Activated CD4-positive, alpha-beta T cell treated with anti-CD3 and anti-CD28 coated beads for 1 hour (primary cell): Measurements from ENCODE around the gene WIPF3.

Experiments
- DNase-seq: peaks from one replicate; pipeline ENCODE4 v3.0.0-alpha.2; 2020

WIPF3 gene

DNA sequence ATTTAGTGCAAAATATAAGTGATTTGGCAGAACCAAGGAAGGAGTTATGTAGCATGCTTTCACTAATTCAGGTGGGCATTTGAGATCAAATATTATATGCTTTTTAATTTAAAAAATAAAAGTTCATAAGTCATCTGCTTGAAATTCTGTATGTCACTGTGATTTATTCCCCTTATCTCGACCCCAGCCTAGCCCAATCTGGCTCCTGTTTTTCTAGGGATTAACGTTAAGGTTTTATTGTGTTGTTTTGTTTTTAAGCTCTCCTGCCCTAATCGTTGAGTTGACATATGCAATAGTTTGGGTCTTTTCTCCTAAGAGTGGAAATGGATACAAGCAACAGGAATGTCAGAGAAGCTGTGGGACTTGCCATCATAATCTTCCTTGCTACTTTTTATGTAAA is 42.6 kb downstream of the WIPF3 start:
- no peak for DNase-seq

DNA sequence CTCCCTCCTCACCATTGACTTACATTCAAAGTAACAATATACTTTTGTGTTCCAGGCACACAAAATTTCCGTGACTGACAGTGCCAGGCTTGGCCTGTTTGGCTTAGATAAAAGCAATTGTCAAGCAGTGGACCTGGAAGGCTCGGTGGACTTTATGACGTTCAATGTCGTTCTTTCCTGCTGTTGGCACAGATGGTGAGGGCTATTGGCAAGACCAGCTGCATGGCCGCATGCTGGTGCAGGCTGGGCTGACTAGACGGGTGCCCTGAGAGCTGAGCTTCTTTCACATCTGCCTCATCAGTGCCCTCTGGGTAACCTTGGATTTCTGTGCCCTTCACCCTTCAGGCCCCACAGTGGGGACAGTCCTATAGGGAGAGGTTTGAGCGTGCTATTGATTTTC is 45.2 kb downstream of the WIPF3 start:
- DNase-seq, result no peak

- no peak for DNase-seq
Observed at GRCh38 chr7:29852457-29852856, 46.1 kb downstream of the WIPF3 start.

GRCh38 chr7:29853072-29853471 is 46.8 kb downstream of the WIPF3 start:
- no peak for DNase-seq

- DNase-seq, result no peak
Observed at GRCh38 chr7:29853789-29854188, 47.5 kb downstream of the WIPF3 start.

- DNase-seq, result no peak
Observed at GRCh38 chr7:29854257-29854938, 48.1 kb downstream of the WIPF3 start.

DNA sequence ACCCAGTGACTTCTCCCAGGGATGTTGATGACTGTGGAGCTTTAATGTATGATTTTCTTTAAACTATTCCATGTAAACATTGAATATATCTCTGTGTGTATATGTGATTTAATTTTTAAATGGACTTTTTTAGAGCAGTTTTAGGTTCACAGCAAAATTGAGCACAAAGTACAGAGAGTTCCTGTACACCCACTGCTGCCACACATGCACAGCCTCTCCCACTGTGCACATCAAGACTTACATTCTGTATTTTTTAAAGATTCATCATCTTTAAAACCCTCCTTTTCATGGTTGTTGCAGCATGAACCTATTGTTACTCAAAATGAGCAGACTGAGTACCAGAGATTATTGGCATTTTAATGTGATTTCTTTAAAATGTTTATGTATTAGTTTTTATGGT is 51.3 kb downstream of the WIPF3 start:
- no peak for DNase-seq

DNA sequence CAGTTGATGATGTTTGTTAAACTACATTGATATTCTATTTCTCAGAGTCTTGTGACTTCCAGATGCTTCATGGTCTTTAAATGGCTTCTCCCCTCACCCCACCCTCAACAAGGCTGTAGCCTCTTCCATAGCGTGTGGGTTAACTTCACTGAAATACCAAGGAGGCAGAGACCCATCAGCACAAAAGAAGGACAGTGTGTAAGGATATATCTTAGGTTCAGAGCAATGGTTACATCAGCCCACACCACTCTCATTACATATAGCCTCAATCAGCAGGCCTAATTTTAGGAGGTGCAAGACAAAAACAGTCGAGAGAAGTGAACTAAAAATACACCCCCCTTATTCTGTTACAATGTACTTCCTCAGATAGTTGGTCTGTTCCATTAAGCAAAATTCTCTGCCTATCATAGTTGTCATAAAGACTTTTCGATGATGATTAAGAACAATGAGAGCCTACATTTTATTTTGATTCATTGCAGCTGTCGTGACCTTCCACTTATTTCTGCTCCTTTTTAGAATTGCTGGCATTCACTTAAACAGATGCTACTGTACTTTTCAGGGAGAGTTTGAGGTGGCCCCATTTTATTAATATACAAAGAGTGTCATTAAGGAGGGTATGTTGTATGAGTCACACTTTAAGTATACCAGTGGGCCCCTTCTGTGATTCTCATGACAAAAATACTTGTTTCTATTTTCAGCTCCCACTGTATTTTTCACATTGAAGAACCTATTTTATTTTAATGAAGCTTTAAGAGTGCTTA is 52.1 kb downstream of the WIPF3 start:
- no peak for DNase-seq

- DNase-seq, result no peak
Observed at GRCh38 chr7:29859104-29859503, 52.8 kb downstream of the WIPF3 start.

DNA sequence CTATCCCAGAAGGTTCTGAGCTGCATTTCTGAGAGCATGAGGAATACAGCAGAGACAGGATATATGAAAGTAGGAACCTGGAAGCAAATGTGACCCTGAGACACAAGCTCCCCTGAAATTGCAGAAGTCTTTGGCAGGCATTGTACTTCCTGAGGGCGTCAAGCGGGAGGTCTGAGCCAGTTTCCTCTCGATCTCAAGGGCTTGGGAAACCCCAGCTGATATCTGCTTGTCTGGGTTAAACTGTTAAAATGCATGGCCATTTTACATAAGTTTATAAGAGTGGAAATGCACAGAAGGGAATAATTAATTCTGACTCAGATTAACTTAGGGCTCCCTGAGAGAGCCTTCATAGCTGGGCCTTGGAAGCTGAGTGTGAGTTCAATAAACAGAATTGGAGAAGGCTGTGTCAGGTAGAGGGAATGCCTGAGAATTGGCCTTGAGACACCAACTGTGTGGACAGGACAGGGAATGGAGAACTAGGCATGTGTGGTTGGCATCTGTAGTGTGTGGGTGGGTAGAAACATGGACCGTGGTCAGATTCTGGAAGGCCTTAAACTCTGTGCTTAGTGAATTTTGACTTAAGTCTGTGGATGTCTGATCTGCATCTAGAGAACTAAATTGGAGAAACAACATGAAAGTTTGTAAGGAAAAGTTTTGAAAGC is 53.3 kb downstream of the WIPF3 start:
- DNase-seq, result no peak

DNA sequence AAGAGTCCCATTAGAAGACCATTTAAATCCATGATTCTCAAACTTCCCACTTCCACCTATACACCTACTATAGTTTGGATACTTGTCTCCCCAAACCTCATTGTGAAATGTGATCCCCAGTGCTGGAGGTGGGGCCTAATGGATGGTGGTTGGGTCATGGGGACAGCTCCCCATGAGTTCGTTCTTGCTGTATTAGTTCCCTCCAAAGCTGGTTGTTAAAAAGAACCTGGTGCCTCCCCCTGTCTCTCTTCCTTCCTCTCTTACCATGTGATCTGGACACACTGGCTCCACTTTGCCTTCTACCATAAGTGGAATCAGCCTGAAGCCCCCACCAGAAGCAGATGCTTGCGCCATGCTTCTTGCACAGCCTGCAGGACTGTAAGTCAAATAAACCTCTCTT is 53.9 kb downstream of the WIPF3 start:
- DNase-seq, result no peak

DNA sequence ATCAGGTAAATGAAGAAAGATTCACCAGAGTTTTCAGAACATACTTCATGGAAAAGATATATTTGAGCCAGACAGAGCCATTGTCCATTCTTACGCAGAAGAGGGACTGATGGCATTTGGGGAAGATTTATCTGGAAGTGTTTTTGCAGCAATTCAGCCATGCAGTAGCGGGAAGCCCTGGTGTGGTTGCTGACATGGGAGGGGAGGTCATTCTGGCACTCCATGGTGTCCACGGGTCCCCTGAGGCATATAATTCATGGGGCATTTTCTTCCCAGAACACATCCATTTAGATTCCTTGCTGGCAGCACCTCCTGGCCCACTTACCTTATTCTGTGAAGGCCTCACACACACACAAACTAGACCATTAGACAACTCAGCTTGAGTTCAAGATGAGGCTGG is 55.6 kb downstream of the WIPF3 start:
- DNase-seq, result no peak

- DNase-seq, result no peak
Observed at GRCh38 chr7:29864656-29865055, 58.3 kb downstream of the WIPF3 start.

DNA sequence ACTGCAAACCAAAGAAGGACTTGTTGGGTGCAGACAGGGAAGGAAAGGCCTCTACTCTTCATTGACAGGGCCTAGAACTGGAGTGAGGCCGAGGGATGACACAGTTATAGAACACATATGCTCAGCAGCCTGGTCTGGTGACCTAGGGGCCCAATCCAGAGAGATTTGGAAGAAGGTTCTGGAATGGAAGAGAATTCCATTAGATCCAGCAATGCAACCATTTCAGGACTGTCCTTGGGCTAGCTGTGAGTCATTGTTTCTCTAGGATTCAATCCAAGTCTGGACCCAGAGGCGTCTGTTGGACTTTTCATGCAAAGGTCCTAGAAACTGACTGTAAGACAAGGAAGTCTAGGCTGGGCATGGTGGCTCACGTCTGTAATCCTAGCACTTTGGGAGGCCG is 59.2 kb downstream of the WIPF3 start:
- DNase-seq, result no peak

DNA sequence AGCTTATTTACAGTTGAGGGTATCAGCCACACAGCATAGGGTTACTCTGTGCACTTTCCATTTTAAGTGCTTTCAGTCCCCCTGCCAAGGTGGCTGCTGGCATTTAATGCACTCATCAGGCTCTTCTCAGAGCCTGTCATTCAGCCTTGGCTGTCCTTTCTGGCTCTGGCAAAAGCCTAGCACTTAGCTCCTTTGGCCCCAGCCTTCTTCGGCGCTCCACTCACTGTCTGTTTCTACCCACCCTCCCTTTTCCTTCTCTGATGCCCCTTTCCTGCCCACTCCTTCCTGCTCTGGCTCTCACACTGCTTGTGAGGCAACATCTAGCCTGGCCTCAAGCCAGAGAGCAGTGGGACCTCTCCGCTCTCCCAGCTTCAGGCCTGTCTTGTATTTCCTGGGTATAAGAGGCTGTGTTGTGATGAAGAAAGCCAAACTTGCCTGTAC is 60.2 kb downstream of the WIPF3 start:
- no peak for DNase-seq

- no peak for DNase-seq
Observed at GRCh38 chr7:29871787-29872398, 65.6 kb downstream of the WIPF3 start.

GRCh38 chr7:29873644-29874294 is 67.5 kb downstream of the WIPF3 start:
- no peak for DNase-seq

DNA sequence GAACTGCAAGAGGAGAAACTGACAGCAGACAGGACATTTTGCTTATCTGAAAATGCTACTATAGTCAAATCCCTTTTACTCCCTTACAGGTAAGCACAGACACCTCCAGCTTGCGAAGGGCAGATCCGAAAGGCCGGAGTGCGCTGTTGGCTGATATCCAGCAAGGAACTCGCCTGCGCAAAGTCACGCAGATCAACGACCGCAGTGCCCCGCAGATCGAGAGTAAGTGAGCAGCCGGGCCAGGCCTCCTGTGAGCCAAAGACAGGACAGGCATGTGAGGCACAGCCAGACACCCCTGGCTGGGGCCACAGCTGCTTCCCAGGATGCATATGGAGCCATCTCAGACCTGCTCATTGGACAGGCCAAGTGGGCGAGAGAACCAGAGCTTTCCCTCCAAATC is 69.4 kb downstream of the WIPF3 start:
- DNase-seq, result no peak

GRCh38 chr7:29877196-29877595 is 70.9 kb downstream of the WIPF3 start:
- DNase-seq, result no peak

- DNase-seq, result no peak
Observed at GRCh38 chr7:29878081-29878688, 71.9 kb downstream of the WIPF3 start.

- no peak for DNase-seq
Observed at GRCh38 chr7:29879609-29880008, 73.3 kb downstream of the WIPF3 start.

- DNase-seq, result no peak
Observed at GRCh38 chr7:29881724-29882123, 75.4 kb downstream of the WIPF3 start.

DNA sequence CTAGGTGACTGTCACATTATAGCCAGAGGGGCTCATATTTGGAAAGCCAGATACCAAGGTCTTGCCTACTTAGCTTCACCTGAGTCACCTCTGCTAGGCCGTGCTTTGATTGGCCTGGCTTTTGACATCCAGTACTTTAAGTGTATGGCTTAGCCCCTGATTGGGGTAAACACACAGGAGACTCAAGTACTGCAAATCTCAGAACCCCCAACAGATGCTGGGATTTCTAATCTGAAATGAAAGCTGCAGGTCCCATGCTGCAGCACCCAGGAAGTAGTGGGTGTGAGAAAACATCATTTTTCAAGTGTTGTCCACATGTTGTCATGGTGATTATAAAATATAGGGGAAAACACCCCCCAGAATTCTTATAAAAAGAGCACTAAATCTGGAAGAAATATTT is 76.2 kb downstream of the WIPF3 start:
- DNase-seq, result no peak
